ENCODE data around the gene ZAP70.

The ZAP70 gene

DNA sequence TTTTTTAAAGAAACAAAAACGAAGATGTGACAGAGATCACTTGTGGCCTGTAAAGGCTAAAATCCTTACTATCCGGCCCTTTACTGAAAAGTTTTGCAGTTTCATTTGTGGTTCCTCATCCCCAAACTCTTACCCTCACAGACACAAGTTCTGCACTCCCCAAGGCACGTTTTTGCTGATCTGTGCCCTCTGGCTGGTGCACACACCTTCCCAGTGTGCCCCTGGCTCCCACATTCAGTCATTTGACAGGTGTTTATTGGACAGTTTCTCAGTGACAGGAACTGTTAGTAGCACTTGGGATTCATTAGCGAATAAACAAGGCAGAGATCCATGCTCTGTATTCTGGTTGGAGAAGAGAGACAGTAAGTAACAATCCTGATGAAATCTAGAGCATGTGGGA, 22.8 kb downstream of the ZAP70 start:
- TF ChIP-seq, protein P1, sequence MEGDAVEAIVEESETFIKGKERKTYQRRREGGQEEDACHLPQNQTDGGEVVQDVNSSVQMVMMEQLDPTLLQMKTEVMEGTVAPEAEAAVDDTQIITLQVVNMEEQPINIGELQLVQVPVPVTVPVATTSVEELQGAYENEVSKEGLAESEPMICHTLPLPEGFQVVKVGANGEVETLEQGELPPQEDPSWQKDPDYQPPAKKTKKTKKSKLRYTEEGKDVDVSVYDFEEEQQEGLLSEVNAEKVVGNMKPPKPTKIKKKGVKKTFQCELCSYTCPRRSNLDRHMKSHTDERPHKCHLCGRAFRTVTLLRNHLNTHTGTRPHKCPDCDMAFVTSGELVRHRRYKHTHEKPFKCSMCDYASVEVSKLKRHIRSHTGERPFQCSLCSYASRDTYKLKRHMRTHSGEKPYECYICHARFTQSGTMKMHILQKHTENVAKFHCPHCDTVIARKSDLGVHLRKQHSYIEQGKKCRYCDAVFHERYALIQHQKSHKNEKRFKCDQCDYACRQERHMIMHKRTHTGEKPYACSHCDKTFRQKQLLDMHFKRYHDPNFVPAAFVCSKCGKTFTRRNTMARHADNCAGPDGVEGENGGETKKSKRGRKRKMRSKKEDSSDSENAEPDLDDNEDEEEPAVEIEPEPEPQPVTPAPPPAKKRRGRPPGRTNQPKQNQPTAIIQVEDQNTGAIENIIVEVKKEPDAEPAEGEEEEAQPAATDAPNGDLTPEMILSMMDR (IDR thresholded peaks at IDR 0.05; ENCODE audit: low read depth, low read length, missing control alignments), result no peak

DNA sequence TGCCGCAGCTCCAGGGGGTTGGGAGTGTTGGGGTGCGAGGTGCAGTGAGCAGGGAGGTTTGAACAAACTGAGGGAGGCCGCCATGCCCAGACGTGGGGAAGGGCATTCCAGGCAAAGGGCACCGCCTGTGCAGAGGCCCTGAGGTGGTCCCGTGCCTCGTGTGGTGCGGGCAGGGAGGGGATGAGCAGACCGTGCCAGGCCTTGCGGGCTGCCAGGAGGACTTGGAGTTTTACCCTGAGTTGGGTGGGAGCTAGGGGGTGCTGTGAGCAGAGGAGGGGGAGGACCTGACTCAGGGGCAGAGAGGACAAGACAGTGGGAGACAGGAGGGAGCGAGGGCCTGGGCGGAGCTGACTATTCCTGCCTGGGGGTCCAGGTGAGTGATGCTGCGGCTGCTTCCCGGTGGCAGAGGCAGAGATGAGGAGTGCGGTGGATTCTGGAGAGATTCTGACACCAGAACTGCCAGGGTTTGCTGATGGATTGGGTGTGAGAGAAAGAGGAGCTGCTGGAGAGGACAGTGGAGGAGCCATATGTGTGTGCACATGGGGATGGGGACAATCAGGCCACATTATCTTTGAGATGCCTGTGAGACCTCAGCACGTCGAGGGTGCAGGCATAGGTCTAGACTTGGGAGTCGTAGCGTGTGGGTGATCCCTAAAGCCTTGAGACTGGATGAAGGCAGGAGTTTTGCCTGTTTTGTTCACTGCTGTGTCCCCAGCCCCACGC, 23.4 kb downstream of the ZAP70 start:
- no peak overlapping the region for H3K4me3 ChIP-seq (ENCODE audit: low read depth, low read length)
- no peak for DNase-seq (ENCODE audit: low read depth)
- TF ChIP-seq, protein P1 (IDR thresholded peaks at IDR 0.05; ENCODE audit: low read depth, low read length, missing control alignments), result no peak

More for the DNA sequence above, 22.8 kb downstream of the ZAP70 start:
- no peak for DNase-seq (ENCODE audit: low read depth)
- H3K4me3 ChIP-seq (ENCODE audit: low read depth, low read length), result no peak overlapping the region

DNA sequence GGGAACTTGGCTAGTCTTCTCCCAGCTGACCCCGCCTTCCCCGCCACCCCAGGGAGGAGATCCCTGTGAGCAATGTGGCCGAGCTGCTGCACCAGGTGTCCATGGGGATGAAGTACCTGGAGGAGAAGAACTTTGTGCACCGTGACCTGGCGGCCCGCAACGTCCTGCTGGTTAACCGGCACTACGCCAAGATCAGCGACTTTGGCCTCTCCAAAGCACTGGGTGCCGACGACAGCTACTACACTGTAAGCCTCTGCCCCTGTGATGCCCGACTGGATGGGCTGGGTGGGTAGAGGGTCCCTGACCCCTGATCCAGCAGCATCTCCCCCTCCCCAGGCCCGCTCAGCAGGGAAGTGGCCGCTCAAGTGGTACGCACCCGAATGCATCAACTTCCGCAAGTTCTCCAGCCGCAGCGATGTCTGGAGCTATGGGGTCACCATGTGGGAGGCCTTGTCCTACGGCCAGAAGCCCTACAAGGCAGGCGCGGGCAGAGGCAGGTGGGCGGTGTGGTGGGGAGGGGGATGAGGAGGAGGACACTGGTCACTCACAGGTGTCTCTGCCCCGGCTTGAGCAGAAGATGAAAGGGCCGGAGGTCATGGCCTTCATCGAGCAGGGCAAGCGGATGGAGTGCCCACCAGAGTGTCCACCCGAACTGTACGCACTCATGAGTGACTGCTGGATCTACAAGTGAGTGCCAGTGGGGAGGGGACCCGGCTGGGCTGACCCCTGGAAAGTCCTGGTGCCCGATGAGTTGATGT, 24.2 kb downstream of the ZAP70 start:
- DNase-seq (ENCODE audit: low read depth), result no peak

DNA sequence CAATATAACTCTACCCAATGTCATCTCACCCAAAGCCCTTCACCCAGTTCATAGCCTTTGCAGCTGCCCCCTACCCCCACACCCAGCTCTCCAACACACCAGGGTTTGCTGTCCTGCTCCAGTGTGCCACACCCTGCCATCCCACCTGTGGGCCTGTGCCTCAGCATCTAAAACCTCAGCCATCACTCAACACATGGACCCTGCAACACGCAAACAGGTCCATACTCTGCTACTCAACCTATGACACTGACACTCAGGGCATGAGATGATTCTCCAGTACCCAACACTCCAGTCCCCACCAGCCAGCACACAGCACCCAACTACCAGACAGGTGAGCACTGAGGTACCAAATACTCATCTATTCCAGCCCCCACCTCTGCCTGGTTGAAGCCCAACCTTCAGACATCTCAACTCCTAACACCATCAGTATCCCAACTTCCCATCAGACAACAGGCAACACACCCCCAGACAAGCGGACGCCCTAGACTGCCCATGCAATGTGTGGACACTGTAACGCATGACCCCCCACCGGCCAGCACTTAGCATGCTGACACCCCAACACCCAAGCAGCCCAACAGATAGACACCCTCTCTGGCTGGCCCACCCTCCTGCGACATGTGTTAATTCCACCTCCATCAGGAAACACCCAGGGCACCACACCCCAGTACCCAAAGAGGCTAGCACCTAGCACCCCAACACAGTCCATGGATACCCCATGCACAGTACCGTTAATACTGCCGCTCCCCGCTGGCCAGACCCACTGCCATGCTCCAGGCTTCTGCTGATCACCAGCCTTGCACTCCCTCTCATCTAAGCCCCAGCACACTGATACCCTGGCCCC, 25.0 kb downstream of the ZAP70 start:
- no peak for DNase-seq (ENCODE audit: low read depth)
- H3K4me3 ChIP-seq (ENCODE audit: low read depth, low read length), result no peak overlapping the region
- TF ChIP-seq, protein P1 (IDR thresholded peaks at IDR 0.05; ENCODE audit: low read depth, low read length, missing control alignments), result no peak

More for the DNA sequence above, 24.2 kb downstream of the ZAP70 start:
- TF ChIP-seq, protein P1 (IDR thresholded peaks at IDR 0.05; ENCODE audit: low read depth, low read length, missing control alignments), result no peak
- H3K4me3 ChIP-seq (ENCODE audit: low read depth, low read length), result no peak overlapping the region

DNA sequence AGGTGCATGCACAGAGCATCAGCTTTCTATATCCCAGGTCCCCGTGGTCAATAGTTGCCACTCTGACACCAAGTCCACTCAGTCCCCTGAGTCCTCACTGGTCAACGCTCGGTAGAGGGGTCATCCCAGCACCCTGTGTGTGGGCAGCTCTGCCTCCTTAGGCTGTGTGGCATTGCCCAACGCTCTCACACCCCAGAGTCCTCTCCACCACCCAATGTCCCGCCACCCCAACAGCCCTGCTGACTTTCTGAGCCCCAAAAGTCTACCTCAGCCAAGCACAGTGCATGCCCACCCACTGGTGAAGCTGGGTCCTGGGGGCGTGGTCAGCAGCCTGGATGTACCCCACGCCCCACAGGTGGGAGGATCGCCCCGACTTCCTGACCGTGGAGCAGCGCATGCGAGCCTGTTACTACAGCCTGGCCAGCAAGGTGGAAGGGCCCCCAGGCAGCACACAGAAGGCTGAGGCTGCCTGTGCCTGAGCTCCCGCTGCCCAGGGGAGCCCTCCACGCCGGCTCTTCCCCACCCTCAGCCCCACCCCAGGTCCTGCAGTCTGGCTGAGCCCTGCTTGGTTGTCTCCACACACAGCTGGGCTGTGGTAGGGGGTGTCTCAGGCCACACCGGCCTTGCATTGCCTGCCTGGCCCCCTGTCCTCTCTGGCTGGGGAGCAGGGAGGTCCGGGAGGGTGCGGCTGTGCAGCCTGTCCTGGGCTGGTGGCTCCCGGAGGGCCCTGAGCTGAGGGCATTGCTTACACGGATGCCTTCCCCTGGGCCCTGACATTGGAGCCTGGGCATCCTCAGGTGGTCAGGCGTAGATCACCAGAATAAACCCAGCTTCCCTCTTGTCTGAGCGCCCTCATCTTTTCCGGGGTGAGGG, 25.9 kb downstream of the ZAP70 start:
- DNase-seq (ENCODE audit: low read depth), result no peak
- TF ChIP-seq, protein P1 (IDR thresholded peaks at IDR 0.05; ENCODE audit: low read depth, low read length, missing control alignments), result no peak

DNA sequence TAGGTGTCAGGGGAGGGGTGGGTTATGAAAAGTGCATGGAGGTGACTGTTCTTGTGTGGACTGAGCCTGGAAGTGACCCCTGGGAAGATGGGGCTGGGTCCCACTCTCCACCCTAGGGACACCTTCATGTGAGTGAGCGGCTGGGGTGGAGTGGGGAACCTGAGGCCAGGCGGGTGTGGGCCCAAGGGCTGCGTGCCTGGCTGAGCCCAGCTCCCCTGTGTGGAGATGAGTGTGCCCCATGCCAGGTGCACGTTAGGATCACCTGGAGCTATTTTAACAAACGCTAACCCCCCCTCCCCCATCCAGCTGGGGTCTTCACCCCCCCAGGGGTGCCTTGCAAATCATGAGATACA, 26.5 kb downstream of the ZAP70 start:
- TF ChIP-seq, protein P1 (IDR thresholded peaks at IDR 0.05; ENCODE audit: low read depth, low read length, missing control alignments), result no peak
- DNase-seq (ENCODE audit: low read depth), result no peak
- H3K4me3 ChIP-seq (ENCODE audit: low read depth, low read length), result no peak overlapping the region

More for the DNA sequence above, 25.9 kb downstream of the ZAP70 start:
- H3K4me3 ChIP-seq (ENCODE audit: low read depth, low read length), result no peak overlapping the region
